Fibroblast of the aortic adventitia (primary cell): Measurements from ENCODE around the gene CUL9. TPM values are rescaled to one million over a fixed set of nuclear protein-coding genes. Genes with fewer than 3 reads are reported as not detected.
A peak's percentile ranks its signal among the peaks of the same experiment; 100 is the strongest.

Experiments
- DNase-seq: peaks from one replicate; pipeline ENCODE4 v3.0.0-alpha.2; 2010; ENCODE audit warnings: low read depth
- H3K4me3 ChIP-seq: 2 replicates; pipeline ENCODE4 v1.5.1; 2011; ENCODE audit warnings: low read depth, mild to moderate bottlenecking, control low read depth, low read length, moderate library complexity
- CTCF ChIP-seq: IDR thresholded peaks from 2 replicates; pipeline ENCODE4 v1.5.1; 2011; ENCODE audit warnings: mild to moderate bottlenecking, low read length, control low read depth, inconsistent platforms; ENCODE audit not compliant: insufficient read depth
- total RNA-seq: library from RNA; depleted of rRNA; stranded (reverse); fragments of >200 nt; gene quantifications from 2 replicates; pipeline ENCODE4 v1.2.3, GENCODE V29; 2012; ENCODE audit warnings: low replicate concordance

CUL9 gene
- total RNA-seq, 1 donor: 28.7 TPM

- TF ChIP-seq CTCF: no peak
- H3K4me3 ChIP-seq: no peak overlapping the region
- DNase-seq: no peak
Observed at GRCh38 chr6:43163899-43164298, 18.1 kb upstream of the CUL9 start.

DNA sequence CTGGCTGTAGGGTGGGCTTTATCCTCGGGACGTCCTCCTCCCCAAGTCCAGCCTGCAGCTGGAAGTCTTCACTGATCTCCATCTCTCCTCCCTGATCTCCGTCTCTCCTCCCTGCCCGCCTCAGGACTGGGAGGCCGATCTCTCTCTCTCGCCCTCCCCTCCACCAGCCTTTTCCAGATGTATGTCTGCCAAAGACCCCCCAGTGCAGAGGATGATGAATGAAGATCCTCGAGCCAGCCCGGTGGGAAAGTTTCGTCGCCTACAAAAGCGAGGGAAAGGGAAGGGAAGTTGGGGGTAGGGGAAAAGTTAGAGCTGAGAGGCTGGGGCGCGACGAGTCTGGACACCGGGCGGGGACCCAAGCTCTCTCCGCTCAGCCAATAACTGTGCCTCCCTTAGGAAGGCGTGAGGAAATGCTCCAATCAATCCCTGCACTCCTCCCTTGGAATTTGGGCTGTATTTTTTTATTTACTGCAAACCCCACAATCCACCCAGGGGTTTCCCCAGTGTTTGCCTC lies 11.5 kb upstream of the CUL9 start:
- no peak for DNase-seq
- no peak for TF ChIP-seq CTCF
- H3K4me3 ChIP-seq: peak overlapping the region; percentile 74

DNA sequence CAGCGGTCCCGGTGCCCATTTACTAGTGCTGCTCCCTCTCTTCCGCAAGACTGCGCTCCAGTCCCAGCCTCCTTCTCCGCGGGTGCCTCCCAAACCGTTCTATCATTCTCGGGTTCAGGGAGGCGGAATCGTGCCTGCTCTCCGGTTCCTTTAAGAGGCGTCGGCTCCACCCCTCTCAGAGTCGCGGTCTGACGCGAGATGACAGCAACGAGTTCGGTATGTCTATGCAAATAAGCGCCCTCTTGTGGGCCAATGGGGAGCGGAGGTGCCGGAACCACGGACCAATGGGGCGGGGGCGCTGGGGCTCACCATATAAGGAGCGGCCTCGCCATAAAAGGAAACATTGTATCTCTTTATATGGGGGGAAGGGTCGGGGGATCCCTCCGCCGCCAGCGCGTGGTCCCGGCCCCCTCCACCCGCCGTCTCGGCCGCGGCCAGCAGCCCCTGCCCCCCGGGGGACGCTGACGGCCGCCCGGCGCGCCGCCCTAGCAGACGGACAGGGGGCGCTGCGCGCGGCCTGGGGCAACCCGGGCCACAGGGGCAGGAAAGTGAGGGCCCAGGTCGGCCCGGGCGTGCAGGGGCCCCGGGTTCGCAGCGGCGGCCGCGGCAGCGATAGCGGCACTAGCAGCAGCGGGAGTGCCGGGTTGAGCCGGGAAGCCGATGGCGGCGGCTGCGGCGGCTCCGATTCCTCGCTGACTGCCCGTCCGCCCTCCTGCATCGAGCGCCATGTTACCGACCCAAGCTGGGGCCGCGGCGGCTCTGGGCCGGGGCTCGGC lies 10.9 kb upstream of the CUL9 start, which contains the start of gene SRF:
Gene SRF (plus strand): TSS at position 339 of the 776 bp plus-strand sequence. CDS start 388 bp downstream, at position 727.
- DNase-seq: peak; percentile 99
- peak; percentile 49 for TF ChIP-seq CTCF
- peak within 1 kb of the TSS; percentile 97 for H3K4me3 ChIP-seq

DNA sequence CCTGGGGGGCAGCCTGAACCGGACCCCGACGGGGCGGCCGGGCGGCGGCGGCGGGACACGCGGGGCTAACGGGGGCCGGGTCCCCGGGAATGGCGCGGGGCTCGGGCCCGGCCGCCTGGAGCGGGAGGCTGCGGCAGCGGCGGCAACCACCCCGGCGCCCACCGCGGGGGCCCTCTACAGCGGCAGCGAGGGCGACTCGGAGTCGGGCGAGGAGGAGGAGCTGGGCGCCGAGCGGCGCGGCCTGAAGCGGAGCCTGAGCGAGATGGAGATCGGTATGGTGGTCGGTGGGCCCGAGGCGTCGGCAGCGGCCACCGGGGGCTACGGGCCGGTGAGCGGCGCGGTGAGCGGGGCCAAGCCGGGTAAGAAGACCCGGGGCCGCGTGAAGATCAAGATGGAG lies 10.3 kb upstream of the CUL9 start:
- H3K4me3 ChIP-seq: peak overlapping the region; percentile 97
- no peak for TF ChIP-seq CTCF
- DNase-seq: no peak

- DNase-seq: peak; percentile 31
- H3K4me3 ChIP-seq: peak overlapping the region; percentile 97
- no peak for TF ChIP-seq CTCF
Observed at GRCh38 chr6:43172104-43173007, 9.6 kb upstream of the CUL9 start.

DNA sequence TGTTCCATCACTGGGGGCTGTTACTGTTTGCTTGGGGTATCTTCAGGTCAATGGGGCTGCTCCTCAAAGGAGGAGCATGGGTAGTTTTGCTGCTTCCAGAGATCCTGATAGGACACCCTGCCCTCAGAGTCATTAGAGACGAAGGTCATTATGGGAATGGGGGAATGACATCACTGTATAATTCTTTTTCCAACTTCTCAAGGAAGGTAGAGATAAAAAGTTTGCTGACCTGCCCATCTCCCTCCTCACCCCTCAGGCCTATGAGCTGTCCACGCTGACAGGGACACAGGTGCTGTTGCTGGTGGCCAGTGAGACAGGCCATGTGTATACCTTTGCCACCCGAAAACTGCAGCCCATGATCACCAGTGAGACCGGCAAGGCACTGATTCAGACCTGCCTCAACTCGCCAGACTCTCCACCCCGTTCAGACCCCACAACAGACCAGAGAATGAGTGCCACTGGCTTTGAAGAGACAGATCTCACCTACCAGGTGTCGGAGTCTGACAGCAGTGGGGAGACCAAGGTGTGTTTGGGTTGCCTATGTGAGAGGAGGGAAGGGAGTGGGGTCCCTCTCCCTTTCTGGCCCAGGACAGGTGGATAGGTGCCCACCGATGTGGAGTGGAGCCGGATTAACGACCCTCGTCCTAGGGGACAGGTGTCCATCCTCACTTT lies 8.3 kb upstream of the CUL9 start:
- no peak for TF ChIP-seq CTCF
- no peak for DNase-seq

More for the DNA sequence above, 8.3 kb upstream of the CUL9 start:
- H3K4me3 ChIP-seq: peak overlapping the region; percentile 97
